GM12891 (cell line): ENCODE results near the gene ANKRD28.
"Not testable (repeated sequence)": the region's sequence is repeated elsewhere in the genome, so short reads cannot be mapped to it uniquely, and the experiment has no call there.

Experiments
- PAX5 ChIP-seq: IDR thresholded peaks from 2 replicates; pipeline ENCODE4 v1.6.1; 2011; ENCODE audit warnings: low read length, moderate library complexity, mild to moderate bottlenecking; ENCODE audit not compliant: insufficient read depth, severe bottlenecking
- POLR2A ChIP-seq: IDR thresholded peaks from 2 replicates; pipeline ENCODE4 v1.6.1; 2011; ENCODE audit warnings: low read depth, low read length, control low read depth
- POLR2AphosphoS5 ChIP-seq: IDR thresholded peaks from 2 replicates; pipeline ENCODE4 v1.6.1; 2011; ENCODE audit warnings: low read depth, low read length, control low read depth
- POU2F2 ChIP-seq: IDR thresholded peaks from 2 replicates; pipeline ENCODE4 v1.6.1; 2011; ENCODE audit warnings: low read depth, mild to moderate bottlenecking, control low read depth, low read length, moderate library complexity
- SPI1 ChIP-seq: IDR thresholded peaks from 2 replicates; pipeline ENCODE4 v1.6.1; 2011; ENCODE audit warnings: low read depth, low read length, control low read depth
- TAF1 ChIP-seq: IDR thresholded peaks from 2 replicates; pipeline ENCODE4 v1.6.1; 2011; ENCODE audit warnings: low read depth, low read length, control low read depth

GRCh38 chr3:15745896-15746295 lies 51.9 kb downstream of the ANKRD28 start:
- TF ChIP-seq POLR2AphosphoS5, POLR2A, TAF1, POU2F2, PAX5: not testable (repeated sequence)
- peak; percentile 85 for TF ChIP-seq SPI1
